GM10847 (cell line): ENCODE measurements around the gene RUVBL1.

Experiments used
- POLR2A ChIP-seq: IDR thresholded peaks from 2 replicates; pipeline ENCODE4 v1.6.1; 2011; ENCODE audit not compliant: insufficient read length; ENCODE audit errors: extremely low read depth

Gene RUVBL1

DNA sequence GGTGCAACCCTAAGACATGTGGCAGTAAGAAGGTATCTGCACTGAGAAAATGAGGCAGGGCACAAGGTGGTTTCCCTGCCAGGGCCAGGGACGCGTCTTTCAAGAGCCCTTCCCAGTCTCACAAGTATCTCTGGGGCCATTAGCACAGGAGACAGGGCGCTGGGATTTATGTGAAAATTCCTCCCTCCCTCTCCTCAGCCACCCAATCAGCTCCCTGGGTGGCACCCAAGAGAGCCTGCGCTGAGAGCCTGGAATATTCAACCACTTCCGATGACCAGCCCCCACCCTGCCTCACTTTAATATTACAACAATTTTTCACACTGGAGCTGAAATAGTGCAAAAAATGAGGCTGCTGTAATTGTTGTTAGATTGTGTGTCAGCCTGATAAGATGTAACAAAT, 45.3 kb downstream of the RUVBL1 start:
- TF ChIP-seq POLR2A, result no peak

GRCh38 chr3:128077665-128078064, 45.9 kb downstream of the RUVBL1 start:
- TF ChIP-seq POLR2A, result no peak

DNA sequence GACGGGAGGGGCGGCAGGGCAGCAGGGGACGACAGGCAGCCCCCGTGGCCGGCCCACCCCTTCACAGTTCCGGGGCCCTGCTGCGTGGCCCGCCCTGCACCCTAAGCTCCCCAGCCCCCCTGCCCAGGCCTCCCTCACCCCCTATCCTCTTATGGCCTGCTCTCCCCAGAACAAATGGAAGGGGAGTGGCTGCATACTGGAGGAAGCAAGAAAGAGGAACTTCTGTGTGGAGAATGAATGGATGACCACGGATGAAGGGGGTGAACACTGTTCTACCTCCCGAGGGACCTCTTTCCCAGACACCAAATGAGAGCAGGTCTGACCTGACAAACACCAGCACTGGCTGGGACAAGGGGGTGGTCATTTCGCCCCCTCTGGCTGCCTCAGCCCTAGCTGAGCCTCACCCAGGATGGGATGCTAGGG, 46.4 kb downstream of the RUVBL1 start:
- TF ChIP-seq POLR2A, result no peak

GRCh38 chr3:128076483-128077201, 47.0 kb downstream of the RUVBL1 start:
- TF ChIP-seq POLR2A, result no peak

DNA sequence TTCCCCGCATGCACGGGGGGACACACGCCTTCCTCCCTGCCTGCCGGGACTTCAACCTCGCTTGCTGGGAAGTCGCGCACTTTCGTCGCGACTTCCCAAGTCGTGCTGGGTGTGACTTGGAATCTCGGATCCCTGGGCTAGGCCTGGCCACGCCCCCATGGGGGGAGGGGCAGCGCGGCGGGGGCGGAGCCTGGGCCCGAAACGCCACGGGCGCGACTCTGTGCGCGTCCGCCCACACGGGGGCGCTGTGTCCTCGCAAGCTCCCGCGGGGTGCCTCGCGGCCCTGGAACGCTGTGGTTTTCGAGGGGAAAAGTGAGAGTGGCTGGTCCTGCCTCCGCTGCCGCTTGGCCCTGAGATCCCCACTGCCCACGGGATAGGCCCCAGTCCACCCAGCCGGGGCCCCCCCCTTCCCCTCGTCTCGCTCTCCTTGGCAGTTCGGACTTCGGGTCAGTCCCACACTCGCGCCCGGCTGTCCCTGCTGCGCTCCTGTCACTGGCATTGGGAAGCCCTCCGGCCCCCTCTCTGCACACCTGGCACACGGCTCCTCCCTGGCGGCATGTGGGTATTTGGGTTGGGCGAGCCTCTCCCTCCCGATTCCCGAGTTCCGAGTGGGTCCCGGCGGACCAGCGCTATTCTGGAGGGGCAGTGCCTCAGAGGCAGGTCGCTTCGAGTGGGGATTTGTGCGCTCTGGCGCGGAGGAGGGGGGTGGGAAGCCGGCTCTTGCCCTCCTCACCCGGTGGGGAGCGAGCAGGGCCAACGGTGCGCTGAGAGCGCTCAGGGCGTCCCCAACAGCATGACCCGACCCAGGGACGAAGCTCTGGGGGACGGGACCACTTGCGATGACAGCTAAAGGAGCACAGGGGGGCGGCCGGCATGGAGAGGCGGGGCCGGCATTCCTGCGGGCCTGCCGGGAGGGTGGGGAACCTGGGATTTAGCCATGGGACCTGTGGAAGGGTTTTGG, 47.8 kb downstream of the RUVBL1 start:
- TF ChIP-seq POLR2A, result no peak

- TF ChIP-seq POLR2A, result no peak
Measured at GRCh38 chr3:128074851-128075521, 48.6 kb downstream of the RUVBL1 start.

DNA sequence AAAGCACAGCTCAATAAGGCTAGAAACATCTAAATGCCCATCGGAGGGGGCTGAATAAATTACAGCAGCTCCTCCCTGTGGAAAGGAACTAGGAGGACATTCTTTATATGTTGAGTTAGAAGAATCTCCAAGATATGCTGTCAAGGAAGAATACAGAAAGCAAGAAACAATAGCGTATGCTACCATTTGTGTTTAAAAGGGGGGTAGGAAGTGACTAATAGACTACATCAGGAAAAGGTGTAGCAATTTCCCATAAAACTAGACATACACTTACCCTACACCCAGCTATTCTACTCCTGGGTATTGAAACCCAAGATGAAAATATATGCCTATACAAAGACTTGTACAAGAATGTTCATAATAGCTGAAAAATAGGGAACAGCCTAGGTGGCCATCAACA, 49.8 kb downstream of the RUVBL1 start:
- no peak for TF ChIP-seq POLR2A

DNA sequence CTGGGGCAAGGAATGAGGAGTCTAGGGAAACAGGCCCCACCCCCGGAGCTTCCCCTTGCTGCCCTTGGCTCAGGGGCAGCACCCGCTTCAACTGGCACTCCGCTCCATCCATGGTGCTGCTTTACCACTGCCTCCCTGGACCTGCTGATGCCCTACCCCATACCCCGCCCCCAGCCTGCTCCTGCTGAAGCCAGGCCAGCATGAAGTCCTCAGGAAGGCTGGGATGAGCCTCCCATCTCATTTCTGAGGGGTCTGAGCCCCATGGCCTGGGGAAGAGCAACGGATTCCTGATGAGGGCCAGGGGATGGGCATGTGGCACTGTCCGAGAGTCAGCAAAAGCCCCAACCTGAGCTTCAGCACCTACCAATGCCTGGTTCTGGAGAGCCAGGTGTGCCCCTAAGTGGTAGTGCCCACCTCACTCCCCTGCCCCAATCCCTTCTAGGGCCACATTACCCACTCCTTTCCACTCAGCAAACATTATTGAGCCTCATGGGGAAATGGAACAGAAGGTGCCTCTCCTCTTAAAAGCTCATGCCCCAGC, 50.4 kb downstream of the RUVBL1 start:
- no peak for TF ChIP-seq POLR2A

- TF ChIP-seq POLR2A, result no peak
Measured at GRCh38 chr3:128072454-128073184, 51.0 kb downstream of the RUVBL1 start.

- no peak for TF ChIP-seq POLR2A
Measured at GRCh38 chr3:128071771-128072453, 51.7 kb downstream of the RUVBL1 start.

DNA sequence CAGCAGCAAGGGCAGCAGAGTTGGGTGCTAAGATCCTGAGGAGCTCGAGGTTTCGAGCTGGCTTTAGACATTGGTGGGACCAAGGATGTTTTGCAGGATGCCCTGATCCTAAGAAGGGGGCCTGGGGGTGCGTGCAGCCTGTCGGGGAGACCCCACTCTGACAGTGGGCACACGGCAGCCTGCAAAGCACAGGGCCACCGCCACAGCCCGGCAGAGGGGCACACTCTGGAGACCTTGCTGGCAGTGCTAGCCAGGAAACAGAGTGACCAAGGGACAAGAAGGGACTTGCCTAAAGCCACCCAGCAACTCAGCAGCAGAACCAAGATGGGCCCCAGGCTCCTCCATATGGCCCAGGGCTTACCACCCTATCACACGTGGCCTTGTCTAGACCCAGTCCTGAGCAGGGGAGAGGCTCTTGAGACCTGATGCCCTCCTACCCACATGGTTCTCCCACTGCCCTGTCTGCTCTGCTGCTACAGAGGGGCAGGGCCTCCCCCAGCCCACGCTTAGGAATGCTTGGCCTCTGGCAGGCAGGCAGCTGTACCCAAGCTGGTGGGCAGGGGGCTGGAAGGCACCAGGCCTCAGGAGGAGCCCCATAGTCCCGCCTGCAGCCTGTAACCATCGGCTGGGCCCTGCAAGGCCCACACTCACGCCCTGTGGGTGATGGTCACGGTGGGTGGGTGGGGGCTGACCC, 52.6 kb downstream of the RUVBL1 start:
- no peak for TF ChIP-seq POLR2A

DNA sequence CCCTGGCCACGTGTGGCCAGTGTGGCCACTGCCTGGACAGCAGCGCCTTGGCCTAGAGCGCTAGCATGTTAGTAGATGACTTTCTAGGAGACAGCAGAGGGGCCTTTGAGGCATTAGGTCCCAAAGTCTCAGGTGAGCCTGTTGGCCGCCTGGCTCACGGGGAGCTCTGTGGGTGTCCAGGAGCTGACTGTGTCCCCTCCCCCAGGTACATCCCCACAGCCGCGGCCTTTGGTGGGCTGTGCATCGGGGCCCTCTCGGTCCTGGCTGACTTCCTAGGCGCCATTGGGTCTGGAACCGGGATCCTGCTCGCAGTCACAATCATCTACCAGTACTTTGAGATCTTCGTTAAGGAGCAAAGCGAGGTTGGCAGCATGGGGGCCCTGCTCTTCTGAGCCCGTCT, 54.3 kb downstream of the RUVBL1 start:
- no peak for TF ChIP-seq POLR2A

DNA sequence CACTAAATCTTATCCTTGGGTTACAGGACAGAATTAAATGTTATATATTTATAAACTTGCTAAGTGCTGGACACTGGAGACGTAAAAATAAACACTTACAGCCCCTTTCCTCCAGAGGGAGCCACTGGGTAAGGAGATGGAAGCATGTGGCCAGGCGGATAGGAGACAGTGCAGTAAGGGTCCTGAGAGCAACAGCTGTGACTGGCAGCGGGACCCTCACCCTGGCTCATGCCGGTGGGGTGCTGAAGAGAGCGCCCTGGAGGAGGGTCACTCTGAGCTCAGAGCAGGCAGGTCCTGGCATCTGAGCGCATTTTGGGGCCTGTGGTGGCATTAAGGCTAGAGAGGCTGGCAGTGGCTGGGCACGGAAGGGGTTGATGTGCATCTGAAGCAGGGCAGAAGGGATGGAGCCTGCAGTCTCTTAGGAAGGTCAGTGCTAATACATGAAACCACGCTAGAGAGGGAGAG, 55.4 kb downstream of the RUVBL1 start:
- TF ChIP-seq POLR2A, result no peak

DNA sequence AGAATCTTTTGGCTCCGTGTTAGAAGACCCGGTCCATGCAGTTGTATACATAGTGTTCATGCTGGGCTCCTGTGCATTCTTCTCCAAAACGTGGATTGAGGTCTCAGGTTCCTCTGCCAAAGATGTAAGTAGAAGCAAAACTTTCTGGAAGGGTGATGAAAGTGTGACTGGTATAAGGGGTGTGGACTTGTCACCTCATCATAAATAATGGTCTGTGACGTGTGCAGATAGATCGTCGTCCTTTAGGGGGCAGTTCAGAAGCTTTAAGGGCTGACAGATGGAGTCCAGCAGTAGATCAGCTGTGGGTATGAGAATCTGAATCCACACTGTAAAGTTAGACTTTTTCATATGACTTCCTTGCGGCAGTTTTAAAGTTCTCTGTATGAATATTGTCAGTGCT, 56.1 kb downstream of the RUVBL1 start:
- no peak for TF ChIP-seq POLR2A

GRCh38 chr3:128066676-128067075, 56.9 kb downstream of the RUVBL1 start:
- TF ChIP-seq POLR2A, result no peak
